HepG2 (cell line): ENCODE measurements around the gene AKT3. TPM values are rescaled to one million over a fixed set of nuclear protein-coding genes. Genes with fewer than 3 reads are reported as not detected.

Experiments
- ATAC-seq: fragments of 200-7000 bp; cut with Tn5 transposase; 3 replicates; pipeline ENCODE4 v1.9.1; 2020; ENCODE audit warnings: mild to moderate bottlenecking, moderate library complexity
- BruUV-seq: library from RNA; stranded (reverse); fragments of 400-500 nt; replicated peaks from 2 replicates; lab custom pipeline; 2021; lab: Mats Ljungman, UMichigan
- CTCF ChIA-PET: fragments of 300-600 bp; formaldehyde crosslinking; extraction: SDS; loops from one replicate; lab custom pipeline; 2021; ENCODE audit warnings: low total read pairs, inconsistent platforms, low intra/inter-chr PET ratio; lab: Yijun Ruan, JAX
- POLR2A ChIA-PET: fragments of 350-600 bp; sonication (Branson Sonifier 250); formaldehyde crosslinking; loops from one replicate; lab custom pipeline; 2020; ENCODE audit warnings: antibody characterized with exemption, inconsistent platforms; lab: Yijun Ruan, JAX
- DNase-seq: peaks from one replicate; pipeline ENCODE4 v3.0.0-alpha.2; 2015; ENCODE audit warnings: low spot score
- FAIRE-seq: peaks from 3 replicates; lab custom pipeline; 2011; peaks lifted over from hg19 to GRCh38; lab: Jason Lieb, UNC
- H2AFZ ChIP-seq: one replicate; pipeline ENCODE4 v1.6.1; 2011; ENCODE audit warnings: low read length, inconsistent platforms
- H3K27ac ChIP-seq: fragments of 300-600 bp; 3 replicates; pipeline ENCODE4 v1.8.0; 2011; ENCODE audit warnings: mixed run types, mild to moderate bottlenecking, mixed read lengths, low read length, inconsistent platforms; ENCODE audit not compliant: insufficient read depth; ENCODE audit errors: extremely low read length
- H3K27me3 ChIP-seq, 2 experiments: fragments of 200-600 bp in 1 of 2; 2 replicates in 1 of 2; 3 replicates in 1 of 2; pipeline versions ENCODE4 v1.6.0 to v1.8.0; 2011; ENCODE audit warnings: low read length in 2 of 2, mild to moderate bottlenecking in 2 of 2, moderate library complexity in 2 of 2, inconsistent platforms in 1 of 2; ENCODE audit not compliant: insufficient read depth in 2 of 2, control insufficient read depth in 1 of 2
- H3K36me3 ChIP-seq, 2 experiments: fragments of 200-600 bp in 1 of 2; replicated peaks in 1 of 2; 2 replicates in 1 of 2; 3 replicates in 1 of 2; pipeline versions ENCODE4 v1.5.1 to v1.8.0; 2011; ENCODE audit warnings: low read length in 2 of 2, inconsistent platforms in 1 of 2; ENCODE audit not compliant: insufficient read depth in 2 of 2, control insufficient read depth in 1 of 2
- H3K4me1 ChIP-seq: 2 replicates; pipeline ENCODE4 v1.5.1; 2012; ENCODE audit warnings: low read length, inconsistent platforms; ENCODE audit not compliant: insufficient read depth
- H3K4me2 ChIP-seq: 2 replicates; pipeline ENCODE4 v1.6.0; 2011; ENCODE audit warnings: low read depth, low read length, inconsistent platforms
- H3K4me3 ChIP-seq, 3 experiments: fragments of 200-600 bp in 1 of 3; sonication (generic), shearing (Covaris generic) in 1 of 3; replicated peaks in 1 of 3; 2 replicates each; pipeline ENCODE4 v1.5.1; 2011 to 2016; ENCODE audit warnings: low read length in 3 of 3, inconsistent platforms in 2 of 3, low read depth in 2 of 3, mild to moderate bottlenecking in 2 of 3, control low read depth in 1 of 3, mixed read lengths in 1 of 3; ENCODE audit not compliant: insufficient read depth in 1 of 3
- H3K79me2 ChIP-seq: one replicate; pipeline ENCODE4 v1.6.1; 2011; ENCODE audit warnings: low read length, inconsistent platforms; ENCODE audit not compliant: insufficient read depth
- H3K9ac ChIP-seq: 2 replicates; pipeline ENCODE4 v1.6.0; 2011; ENCODE audit warnings: mild to moderate bottlenecking, low read depth, low read length, inconsistent platforms; ENCODE audit not compliant: insufficient read depth
- H3K9me3 ChIP-seq: 2 replicates; pipeline ENCODE4 v1.5.1; 2012; ENCODE audit warnings: mild to moderate bottlenecking, low read length
- H4K20me1 ChIP-seq: 2 replicates; pipeline ENCODE4 v1.6.0; 2011; ENCODE audit warnings: inconsistent platforms, mild to moderate bottlenecking, low read length, moderate library complexity; ENCODE audit not compliant: insufficient read depth
- ISL2 ChIP-seq: sonication (generic); formaldehyde crosslinking; IDR thresholded peaks from 2 replicates; pipeline ENCODE4 v1.5.0; 2020; ENCODE audit warnings: missing genetic modification reagents
- SIN3A ChIP-seq: IDR thresholded peaks from 2 replicates; pipeline ENCODE4 v1.6.1; 2011; ENCODE audit warnings: low read depth, mild to moderate bottlenecking, control low read depth, low read length, borderline replicate concordance
- STAG1 ChIP-seq: sonication (generic); formaldehyde crosslinking; IDR thresholded peaks from 2 replicates; pipeline ENCODE4 v1.4.0; 2020; ENCODE audit warnings: missing genetic modification reagents
- WGBS: methylation state at CpG from one replicate; pipeline ENCODE4 v1.1.6; 2017; ENCODE audit warnings: low lambda C conversion rate; 5-methylcytosine and 5-hydroxymethylcytosine counted together
- in situ Hi-C: cut with HindIII; loops from 2 replicates; pipeline ENCODE4 v1.10.0; 2017; ENCODE audit warnings: low pct_unique_long_range_greater_than_20kb; ENCODE audit not compliant: extremely low pct_ligation_motif_present
- intact Hi-C: fragments of 100-400 bp; cut with micrococcal nuclease; formaldehyde crosslinking; loops from one replicate; pipeline ENCODE4 v1.10.0; 2022; ENCODE audit not compliant: unreplicated experiment
- polyA plus RNA-seq, 8 experiments: library from polyadenylated mRNA; depleted of rRNA in 3 of 8; stranded (reverse) in 7 of 8; unstranded in 1 of 8; fragments of >200 nt; fragmentation: Illumina TruSeq in 4 of 8; extraction: Trizol in 4 of 8; gene quantifications; 2 replicates each; pipeline versions ENCODE4 v1.2.1 to v1.2.3, GENCODE V29; 2011 to 2016; ENCODE audit warnings: low read depth in 4 of 8, missing spikeins in 1 of 8, mixed read lengths in 1 of 8; ENCODE audit not compliant: insufficient read depth in 1 of 8
- total RNA-seq, 5 experiments: library from RNA; depleted of rRNA; stranded (reverse); fragments of >200 nt; fragmentation: Illumina TruSeq; extraction: Trizol; gene quantifications; 2 replicates each; pipeline ENCODE4 v1.2.3, GENCODE V29; 2016; ENCODE audit warnings: low read depth in 1 of 5
- TF ChIP-seq, protein P1 (sequence below): sonication (generic); formaldehyde crosslinking; IDR thresholded peaks from 2 replicates; pipeline ENCODE4 v1.9.0; 2021; ENCODE audit warnings: mild to moderate bottlenecking, missing genetic modification reagents

AKT3 gene
- total and polyA plus RNA-seq, 2 of the 13 experiments (the other 11 are each of a cell fraction or from before 2014, with no cell fraction given), result 0.07 TPM

GRCh38 chr1:243708210-243708609, 141.8 kb downstream of the AKT3 start:
- H3K9ac ChIP-seq, result no peak overlapping the region
- H3K27ac ChIP-seq, result no peak overlapping the region
- H3K9me3 ChIP-seq, result no peaks in the 10 kb centered on the region
- under 1% methylated on average over 3 of the region's 3 CpGs for WGBS
- DNase-seq (no peak), ATAC-seq (no peak), FAIRE-seq (no peak)
- in situ Hi-C loops (no loop called here), intact Hi-C loops (loop anchor here (1.0 kb wide), 1 partner anchor 565 kb away; no protein-coding TSS in a partner anchor)
- no peaks in the 10 kb centered on the region for H3K36me3 ChIP-seq
- no peaks in the 10 kb centered on the region for H3K79me2 ChIP-seq
- no TSS peak for BruUV-seq
- ChIA-PET POLR2A (no interaction called here), CTCF (interaction anchor here (1.0 to 1.3 kb wide), 3 partner anchors 40 to 565 kb away, joined by 3 to 7 read pairs (median 5); no protein-coding TSS in a partner anchor)
- peaks cover 8% of the 10 kb centered on the region for H3K4me1 ChIP-seq
- no peak overlapping the region for H3K4me2 ChIP-seq
- TF ChIP-seq SIN3A (no peak), STAG1 (CRISPR knock-in tag) (peak; percentile 42; the same call in 1 of the 2 replicates)
- H2AFZ ChIP-seq, result no peak overlapping the region
- H3K27me3 ChIP-seq, result no peaks in the 10 kb centered on the region
- no peak overlapping the region for H3K4me3 ChIP-seq
- no peaks in the 10 kb centered on the region for H4K20me1 ChIP-seq

DNA sequence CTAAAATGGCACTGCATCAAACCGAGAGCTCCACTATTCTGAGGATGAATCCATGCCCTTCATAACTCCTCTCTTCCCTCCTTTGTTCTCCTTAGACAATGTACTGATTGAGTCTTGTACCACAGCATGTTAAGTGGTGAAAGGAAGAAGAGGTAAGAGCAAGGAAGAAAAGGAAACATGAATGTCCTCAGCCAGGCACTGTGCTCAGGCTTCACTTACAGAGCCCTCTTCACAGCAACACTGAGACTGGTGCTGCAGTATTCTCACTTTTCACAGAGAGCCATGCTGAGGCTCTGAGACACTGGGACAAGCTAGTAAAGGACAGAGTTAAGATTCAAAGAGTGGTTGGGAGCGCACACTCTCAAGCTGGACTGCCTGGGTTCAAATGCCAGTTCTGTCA, 143.5 kb downstream of the AKT3 start:
- Histone ChIP-seq H3K4me1 (no peaks in the 10 kb centered on the region), H3K9ac (no peak overlapping the region), H3K4me2 (no peak overlapping the region), H3K27me3 (no peaks in the 10 kb centered on the region), H3K4me3 (no peak overlapping the region), H3K36me3 (no peaks in the 10 kb centered on the region), H2AFZ (no peak overlapping the region), H4K20me1 (no peaks in the 10 kb centered on the region), H3K79me2 (no peaks in the 10 kb centered on the region), H3K27ac (no peak overlapping the region), H3K9me3 (no peaks in the 10 kb centered on the region)
- no peak for FAIRE-seq
- intact Hi-C loops (no loop called here), in situ Hi-C loops (no loop called here)
- ChIA-PET CTCF (no interaction called here), POLR2A (no interaction called here)
- no TSS peak for BruUV-seq
- DNase-seq, result no peak
- ATAC-seq, result no peak
- WGBS, result 0% methylated on average over 2 of the region's 2 CpGs
- TF ChIP-seq ISL2, result no peak
- TF ChIP-seq, protein P1, sequence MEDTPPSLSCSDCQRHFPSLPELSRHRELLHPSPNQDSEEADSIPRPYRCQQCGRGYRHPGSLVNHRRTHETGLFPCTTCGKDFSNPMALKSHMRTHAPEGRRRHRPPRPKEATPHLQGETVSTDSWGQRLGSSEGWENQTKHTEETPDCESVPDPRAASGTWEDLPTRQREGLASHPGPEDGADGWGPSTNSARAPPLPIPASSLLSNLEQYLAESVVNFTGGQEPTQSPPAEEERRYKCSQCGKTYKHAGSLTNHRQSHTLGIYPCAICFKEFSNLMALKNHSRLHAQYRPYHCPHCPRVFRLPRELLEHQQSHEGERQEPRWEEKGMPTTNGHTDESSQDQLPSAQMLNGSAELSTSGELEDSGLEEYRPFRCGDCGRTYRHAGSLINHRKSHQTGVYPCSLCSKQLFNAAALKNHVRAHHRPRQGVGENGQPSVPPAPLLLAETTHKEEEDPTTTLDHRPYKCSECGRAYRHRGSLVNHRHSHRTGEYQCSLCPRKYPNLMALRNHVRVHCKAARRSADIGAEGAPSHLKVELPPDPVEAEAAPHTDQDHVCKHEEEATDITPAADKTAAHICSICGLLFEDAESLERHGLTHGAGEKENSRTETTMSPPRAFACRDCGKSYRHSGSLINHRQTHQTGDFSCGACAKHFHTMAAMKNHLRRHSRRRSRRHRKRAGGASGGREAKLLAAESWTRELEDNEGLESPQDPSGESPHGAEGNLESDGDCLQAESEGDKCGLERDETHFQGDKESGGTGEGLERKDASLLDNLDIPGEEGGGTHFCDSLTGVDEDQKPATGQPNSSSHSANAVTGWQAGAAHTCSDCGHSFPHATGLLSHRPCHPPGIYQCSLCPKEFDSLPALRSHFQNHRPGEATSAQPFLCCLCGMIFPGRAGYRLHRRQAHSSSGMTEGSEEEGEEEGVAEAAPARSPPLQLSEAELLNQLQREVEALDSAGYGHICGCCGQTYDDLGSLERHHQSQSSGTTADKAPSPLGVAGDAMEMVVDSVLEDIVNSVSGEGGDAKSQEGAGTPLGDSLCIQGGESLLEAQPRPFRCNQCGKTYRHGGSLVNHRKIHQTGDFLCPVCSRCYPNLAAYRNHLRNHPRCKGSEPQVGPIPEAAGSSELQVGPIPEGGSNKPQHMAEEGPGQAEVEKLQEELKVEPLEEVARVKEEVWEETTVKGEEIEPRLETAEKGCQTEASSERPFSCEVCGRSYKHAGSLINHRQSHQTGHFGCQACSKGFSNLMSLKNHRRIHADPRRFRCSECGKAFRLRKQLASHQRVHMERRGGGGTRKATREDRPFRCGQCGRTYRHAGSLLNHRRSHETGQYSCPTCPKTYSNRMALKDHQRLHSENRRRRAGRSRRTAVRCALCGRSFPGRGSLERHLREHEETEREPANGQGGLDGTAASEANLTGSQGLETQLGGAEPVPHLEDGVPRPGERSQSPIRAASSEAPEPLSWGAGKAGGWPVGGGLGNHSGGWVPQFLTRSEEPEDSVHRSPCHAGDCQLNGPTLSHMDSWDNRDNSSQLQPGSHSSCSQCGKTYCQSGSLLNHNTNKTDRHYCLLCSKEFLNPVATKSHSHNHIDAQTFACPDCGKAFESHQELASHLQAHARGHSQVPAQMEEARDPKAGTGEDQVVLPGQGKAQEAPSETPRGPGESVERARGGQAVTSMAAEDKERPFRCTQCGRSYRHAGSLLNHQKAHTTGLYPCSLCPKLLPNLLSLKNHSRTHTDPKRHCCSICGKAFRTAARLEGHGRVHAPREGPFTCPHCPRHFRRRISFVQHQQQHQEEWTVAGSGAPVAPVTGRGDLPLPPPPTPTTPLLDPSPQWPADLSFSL (CRISPR knock-in tag), result no peak
- TF ChIP-seq, all 625 proteins: peak for 0
